COLO668 (cell line): Measurements from ENCODE around the gene ABLIM2.

Experiments used
- DNase-seq: peaks from one replicate; lab custom pipeline; 2025; ENCODE audit not compliant: unreplicated experiment; lab: John Stamatoyannopoulos, UW

Gene ABLIM2

DNA sequence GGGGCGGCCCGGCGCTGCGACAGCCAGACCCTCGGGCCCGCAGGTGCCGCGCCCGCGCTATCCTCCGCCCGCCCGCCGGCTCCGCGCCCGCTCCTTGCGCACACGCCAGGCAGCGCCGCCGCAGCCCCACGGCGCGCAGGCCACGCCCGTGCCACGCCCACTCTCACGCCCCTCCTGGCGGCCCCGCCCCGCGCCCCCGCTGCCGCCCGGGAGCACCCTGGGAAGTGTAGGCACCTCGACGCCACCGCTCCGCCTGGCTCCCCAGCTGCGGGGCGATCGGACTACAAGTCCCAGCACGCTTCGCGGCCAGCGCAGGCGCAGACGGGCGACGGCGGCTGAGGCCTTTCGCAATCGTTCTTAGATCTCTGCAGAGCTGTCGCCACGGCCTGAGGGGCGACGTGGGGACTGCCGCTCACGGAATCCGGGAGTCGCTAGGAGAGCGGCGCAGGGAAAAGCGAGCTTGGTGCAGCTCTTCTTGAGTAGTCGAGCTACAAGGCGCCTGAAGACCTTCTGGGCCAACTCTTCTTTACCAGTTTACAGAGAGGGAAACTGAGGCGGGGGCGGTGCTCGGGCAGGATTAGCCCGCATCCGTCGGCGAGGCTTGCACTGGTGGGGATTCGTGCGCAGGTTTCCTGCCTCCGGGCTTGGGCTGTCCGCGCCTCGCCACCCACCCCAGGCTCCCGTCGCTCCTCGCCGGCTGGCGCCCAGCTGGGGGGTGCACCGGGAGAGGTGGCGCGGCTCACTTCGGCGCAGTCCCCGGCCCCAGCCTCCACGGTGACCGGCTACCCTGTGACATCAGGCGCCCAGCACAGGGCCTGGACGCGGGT lies at the start of gene ABLIM2:
ABLIM2 (minus strand) TSS at position 104 of the 827 bp plus-strand sequence. CDS start 124 bp downstream, outside the sequence.
- DNase-seq = peak; percentile 97

DNA sequence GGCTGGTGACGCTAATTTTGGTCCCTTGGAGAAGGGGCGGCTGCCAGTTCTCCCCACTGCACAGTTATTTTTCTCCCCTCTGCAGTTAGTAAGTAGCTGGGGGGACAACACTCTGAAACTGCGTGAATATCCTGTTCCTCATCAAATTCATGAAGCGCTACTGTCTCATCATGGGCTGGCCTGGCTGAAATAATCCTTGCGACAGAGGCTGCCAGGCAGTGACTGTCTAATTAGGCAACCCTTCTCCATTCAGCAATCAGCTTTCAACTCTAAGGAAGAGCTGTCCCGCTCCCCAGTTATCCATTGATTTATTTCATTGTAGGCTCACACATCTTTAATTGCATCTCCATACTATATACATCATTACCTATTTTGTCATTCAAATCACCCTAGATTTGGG lies 48.7 kb upstream of the ABLIM2 start:
- no peak for DNase-seq

DNA sequence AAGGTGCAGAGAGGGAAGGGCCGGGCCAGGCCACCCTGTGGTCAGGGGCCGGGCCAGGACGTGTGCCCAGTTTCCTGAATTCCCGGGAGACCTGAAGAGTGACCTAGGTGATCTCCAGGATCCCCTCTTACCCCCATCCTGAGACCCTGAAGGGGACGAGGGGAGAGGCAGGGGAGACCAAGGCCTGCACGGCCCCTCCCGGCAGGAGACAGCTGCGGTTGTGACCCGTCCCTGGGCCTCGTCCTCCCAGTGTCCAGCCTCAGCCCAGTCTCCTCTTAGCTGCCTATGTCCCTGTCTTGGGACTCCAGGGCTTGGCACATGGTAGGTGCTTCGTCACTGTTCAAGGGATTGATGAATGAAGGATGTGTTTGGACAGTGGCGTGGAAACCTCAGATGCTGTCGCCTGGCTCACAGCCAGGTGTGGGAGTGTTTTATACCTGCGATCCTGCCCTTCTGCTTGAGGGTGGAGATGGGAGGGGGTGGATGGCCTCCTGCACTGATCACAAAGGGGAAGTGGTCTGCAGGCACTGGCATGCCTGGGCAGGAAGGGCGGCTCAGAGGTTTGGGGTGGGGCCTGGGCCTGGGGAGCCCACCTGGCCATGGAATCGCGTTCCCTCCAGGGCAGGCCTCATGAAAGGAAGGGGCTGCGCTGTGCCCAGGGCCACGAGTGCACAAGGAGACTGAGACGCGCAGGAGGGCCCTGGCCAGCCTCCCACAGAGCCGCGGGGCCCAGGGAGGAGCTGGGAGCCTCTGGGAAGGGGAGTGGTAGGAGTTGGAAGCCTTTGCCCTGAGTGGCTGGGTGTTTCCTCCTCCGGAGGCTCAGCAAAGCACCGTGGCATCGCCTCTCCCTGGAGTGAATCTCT lies 47.4 kb upstream of the ABLIM2 start:
- peak; percentile 91 for DNase-seq

DNA sequence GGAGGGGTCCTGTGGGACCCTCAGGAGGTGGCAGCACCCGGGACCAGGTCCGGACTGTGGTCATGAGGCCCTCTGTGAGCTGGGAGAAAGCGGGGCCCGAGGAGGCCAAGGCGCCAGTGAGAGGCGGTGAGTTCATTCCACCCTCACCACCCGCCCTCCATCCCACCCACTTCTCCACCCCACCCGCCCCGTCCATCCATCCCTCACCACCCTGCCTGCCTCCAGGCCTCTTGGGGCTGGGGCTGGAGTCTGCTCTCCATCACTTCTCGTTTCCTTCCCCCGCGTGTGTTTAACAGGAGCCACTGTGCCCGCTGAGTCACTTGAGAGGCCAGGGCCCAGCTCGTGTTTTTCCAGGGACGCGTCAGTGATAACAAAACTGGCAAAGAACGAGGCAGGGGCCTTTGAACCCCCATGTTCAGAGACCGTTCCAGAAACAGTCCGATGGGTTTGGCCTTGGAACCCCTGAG lies 46.7 kb upstream of the ABLIM2 start:
- DNase-seq = peak; percentile 18

DNA sequence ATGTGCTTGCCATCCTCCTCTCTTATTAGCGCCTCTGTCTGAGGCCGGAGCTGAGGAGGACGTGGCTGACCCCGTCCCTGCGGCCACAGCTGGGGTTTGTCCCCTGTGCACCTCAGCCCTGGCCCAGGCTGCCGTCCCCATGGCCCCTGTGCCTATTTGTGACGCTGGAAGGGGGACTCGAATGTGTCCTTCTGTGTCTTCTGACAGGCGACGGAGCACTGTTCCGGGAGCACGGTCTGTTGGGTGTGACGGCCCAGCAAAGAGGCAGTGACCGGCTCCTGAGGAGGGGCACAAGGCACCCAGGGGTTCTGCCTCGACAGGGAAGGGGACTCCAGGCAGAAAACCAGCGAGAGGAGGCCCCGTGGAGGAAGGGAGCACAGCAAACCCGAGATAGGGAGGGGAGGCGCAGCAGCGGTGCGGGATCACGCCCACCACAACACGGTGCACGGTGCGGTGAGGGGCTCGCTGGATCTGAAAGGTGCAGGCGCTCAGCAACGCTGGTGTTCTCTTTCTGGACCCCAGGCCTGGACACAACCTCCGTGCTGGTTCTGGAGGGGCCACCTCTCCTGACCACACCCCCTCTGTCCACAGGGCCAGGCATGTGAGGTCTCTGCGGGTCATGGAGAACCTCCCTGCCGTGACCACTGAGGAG lies 46.1 kb upstream of the ABLIM2 start:
- no peak for DNase-seq

DNA sequence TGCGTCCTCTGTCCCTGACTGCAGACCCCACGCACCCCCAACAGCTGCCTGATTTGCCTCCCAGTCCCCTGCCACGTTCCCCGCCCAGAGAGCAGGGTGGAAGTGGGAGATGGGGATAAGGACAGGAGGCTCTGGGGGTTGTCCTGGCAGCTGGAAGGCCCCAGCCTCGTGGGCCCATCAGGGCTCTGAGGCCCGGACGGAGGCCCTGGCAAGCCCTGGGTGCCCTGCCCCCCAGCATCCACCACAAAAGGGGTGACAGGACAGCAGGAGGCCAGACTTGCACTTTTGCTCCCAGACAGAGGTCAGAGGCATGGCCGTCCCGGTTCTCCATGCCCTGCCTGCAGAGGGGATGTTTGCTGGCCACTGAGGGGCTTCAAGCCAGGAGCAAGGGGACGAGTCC lies 45.2 kb upstream of the ABLIM2 start:
- no peak for DNase-seq

DNA sequence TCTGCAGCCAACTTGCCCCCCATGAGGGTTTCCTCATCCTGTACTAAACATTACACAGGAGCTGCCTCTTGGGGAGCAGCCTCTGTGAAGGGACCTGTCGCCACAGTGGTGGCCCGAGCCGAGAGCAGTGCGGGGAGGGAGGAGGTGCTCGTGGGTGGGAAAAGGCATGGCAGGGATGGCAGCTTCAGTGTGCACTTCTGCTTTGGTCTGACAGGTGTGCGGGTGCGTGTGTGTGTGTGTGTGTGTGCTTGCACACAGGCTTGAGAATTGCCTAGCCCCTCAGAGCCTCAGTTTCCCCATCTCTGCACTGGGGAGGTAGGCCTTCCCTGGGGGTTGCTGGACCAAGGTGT lies 44.4 kb upstream of the ABLIM2 start:
- DNase-seq = no peak

DNA sequence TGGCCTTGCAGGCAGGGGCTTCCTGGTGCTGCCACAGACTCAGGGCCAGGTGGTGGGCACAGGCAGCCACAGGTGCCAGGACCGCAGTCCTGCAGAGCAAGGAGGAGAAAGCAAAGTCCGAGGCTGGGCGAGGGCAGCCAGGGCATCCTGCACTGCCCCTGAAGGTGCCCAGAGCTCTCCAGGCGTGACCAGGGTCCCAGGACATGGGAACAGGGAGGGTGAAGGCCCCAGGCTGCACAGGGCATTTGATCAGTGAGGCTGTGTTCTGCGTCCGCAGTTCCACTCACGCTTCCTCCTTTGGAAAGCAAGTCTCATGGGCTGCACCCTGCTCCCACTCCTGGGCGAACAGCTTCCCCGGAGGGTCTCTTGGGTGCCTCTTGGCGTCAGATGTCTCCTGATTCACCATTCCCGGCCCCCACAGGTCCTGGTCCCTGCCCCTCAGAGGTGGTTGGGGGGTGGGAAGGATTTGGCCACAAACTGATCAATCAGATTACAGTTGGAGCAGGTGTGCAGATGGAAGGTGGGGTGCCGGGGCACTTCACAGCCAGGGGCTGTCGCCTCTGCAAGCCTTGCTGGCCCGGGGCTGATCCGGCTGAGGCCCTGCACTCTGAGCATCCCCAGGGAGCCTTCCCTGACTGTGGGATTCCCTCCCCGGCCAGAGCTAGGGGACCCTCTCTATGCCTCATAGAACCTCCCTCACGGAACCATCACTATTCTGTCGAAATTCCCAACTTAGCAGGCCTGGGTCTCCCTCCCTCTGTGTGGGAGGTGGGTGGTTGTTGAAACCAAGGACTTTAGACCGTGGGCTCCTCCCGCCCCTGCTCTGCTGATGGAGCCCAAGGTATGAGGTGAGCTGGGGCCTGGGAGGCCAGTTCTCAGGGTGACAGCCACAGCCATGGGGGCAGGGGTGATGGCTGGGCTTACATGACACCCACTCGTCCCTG lies 43.8 kb upstream of the ABLIM2 start:
- DNase-seq = no peak

DNA sequence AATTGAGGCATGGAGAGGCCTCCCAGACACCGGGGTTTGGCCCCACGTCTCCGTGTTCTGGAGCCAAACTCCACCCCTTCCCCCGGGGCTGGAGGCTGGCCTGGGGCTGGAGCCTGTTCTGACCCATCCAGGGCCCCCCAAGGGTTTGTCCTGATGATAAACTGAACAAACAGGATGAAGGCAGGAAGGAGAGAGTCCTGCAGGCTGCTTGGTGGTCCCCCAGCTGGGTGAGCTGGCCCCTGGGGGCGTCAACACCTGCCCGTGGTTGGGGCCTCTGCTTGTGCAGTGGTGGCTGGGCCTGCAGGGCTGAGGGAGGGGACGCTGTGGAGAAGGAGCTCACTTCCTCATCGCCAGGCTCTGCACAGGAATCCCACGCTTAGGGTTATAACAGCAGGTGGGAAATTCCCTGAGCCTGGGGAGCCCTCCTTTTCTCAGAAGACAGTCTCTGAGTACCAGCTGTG lies 42.7 kb upstream of the ABLIM2 start:
- DNase-seq = peak; percentile 30

DNA sequence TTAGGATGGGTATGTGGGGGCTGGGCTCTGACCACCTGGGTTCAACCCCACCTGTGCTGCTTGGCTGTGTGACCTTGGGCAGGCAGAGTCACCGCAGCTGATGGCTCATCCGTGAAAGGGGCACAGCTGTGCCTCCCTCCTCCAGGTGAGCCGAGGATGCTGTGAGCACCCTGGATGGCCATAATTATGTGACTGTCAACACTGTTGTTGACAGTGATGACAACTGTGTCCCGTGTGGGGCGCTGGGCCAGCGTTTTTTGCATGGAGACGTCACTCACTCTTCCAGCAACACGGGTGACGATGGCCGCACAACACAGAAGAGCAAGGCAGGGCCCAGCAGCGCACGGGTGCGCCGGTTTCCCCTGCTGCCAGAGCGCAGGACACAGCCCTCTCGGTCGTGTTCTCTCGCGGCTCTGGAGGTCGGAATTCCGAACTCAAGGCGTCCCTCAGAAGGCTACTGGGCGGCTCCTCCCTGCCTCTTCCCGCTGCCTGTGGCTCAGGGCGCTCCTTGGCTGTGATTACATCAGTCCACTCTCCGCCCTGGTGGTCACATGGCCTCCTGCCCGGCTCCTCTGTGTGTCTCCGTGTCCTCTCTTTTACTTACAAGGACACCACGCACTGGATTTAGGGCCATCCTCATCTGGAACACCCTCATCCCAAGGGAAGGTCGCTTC lies 41.8 kb upstream of the ABLIM2 start:
- peak; percentile 62 for DNase-seq

DNA sequence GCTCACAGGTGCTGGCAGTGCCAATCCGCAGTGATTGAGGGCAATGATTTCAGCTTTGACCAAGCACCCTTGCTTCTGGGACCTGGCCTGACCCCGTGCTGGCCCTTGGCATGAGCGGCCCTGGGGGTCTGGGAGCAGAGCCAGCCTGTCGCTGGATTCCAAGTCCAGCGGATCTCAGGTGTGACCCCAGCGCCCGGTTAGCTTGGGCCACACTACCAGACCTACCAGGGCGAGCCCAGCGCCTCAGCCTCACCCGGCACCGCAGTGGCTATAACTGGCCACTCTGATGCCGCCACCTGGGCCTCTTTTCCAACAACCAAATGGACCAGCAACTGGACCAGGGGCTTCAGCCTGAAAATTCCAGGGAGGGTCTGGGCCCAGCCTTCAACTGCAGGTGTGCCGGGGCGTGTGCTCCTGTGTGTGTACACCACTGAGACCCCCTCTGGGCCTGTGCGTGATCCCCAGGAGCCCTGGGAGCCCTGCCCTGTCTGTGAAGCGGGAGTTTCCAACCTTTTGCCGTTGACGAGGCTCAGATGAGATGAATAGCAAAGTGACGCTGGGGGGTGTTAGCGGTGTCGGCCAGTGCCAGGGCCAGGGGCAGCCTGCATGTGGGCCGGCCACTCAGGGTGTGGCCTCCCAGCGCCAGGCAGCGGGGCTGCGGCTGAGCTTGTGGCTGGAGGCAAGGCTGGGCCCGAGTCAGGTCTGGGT lies 41.1 kb upstream of the ABLIM2 start:
- DNase-seq = peak; percentile 61

DNA sequence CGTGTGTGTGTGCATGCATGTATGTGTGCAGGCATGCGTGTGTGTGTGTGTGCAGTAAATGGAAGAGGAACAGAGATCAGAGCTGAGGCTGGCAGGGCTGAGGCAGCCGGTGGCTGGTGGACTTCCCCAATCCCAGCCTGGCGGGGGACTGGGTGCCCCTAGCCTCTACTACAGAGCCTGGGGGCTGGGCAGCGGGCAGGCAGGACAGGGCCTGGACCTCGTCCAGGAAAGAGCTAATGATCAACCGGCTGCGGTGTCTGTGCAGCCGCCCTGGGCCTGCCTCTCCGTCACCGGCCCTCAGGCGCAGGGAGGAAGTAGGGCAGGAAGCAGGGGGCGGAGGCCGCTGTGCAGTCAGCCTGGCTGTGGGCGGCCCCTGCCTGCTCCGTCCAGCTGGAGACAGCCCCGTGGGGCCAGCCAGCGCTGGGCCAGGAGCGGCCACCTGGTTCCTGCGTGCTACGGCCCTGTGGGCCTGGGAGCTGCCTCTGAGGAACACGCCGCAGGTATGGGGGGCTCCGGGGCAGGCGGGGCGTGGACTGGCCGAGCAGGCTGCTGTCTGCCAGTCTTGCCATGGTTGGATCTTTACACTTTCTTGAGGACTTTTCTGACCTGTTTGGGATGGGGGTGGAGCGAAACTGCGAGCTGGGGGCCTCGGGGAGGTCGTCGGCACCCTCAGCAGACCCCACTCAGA lies 40.4 kb upstream of the ABLIM2 start, which contains the start of gene SH3TC1:
SH3TC1 (plus strand) TSS at position 385 of the 688 bp plus-strand sequence. CDS start 5,905 bp downstream, outside the sequence.
- peak; percentile 93 for DNase-seq

DNA sequence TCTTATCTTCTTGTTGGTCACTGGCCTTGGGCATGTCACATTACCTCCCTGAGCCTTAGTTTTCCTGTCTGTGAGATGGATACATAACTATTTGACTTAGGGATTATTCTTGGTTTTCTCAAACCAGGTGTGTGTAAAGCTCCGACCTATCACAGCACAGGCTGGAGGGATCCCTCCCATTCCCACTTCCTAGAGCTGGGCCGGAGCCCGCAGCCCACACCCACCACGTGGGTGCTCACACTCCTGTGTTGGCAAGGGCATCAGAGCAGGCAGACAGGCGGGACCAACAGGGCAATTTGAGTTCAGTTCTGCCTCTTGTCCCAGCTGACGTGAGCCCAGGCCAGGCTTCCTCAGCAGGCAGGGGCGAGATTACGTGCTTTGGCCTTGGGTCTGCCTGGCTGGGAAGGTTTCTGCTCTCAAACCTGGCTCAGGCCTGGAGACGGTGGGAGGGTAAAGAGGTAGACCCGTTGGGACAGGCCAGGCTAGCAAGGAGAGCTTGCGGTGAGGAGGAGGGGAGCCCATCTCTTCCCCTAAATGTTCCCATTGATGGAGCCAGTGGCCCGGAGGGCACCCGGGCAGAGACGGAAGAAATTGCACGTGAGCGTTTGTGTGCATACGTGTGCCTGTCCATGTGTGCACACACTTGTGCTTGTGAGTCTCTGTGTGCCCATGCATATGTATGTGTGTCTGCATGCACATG lies 39.7 kb upstream of the ABLIM2 start:
- no peak for DNase-seq

DNA sequence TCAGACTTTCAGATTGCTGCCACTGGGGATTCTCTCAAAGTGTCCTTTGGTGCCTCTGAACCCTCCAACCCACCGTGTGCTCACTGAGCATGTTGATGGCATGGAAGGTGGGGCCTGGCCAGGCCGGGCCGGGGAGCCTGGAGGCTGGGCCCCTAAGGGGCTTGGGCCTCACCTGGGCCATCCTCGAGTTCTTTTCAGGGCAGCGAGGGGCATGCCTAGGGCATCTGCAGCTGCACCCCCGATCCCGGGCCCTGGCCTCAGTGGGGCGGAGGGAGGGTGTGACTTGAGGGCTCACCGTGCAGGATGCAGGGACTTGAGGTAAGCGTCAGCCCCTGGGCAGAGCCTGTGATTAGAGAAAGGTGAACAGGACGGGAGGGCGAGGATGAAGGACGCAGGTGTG lies 38.9 kb upstream of the ABLIM2 start:
- no peak for DNase-seq

DNA sequence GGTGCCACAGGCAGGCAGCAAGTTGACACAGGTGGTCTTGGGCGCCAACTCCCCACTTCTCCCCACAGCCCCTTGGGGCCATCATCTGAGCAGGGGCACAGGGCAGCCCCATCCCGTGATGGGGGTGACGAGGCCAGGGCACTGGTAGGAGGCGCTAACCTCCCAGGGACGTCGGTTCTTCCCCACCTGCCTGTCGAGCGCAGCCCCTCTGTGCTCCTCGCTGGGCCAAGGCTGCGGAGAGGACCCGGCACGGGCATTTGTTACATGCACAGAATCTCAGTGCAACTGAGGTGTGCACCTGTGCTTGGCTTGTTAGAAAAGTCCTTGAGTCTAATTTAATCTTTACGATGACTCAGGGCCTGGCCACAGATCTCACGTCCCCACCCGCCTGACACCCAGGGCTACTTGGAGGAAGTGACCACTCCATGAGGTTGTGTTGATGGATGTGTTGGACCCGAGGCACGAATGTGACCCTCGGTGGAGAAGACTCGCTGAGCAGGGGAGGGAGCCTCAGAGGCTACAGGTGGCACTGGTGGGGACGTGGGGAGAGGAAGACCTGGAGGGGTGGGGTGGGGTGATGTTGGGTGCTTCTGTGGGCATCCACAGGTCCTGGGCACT lies 37.3 kb upstream of the ABLIM2 start:
- no peak for DNase-seq

DNA sequence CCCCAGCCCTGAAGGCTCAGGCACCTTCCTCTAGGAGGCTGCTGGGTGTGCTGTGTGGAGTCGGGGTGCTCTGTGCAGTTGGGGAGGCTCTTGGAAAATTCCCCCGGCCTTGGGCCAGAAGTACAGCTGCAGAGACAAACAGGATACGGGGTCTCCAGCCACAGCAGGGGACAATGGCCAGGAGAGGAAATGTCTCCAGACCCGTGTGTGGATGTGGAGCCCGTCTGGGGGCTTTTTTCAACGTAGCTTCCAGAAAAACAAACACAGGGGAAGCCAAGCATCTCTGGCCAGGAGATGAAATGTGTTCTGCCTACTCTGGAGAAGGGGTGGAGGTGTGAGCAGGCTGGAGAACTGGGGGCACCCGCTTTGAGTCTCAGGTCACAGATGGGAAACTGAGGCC lies 36.8 kb upstream of the ABLIM2 start:
- no peak for DNase-seq
